H4 (cell line): ENCODE measurements around the gene SRSF1. TPM values are rescaled to one million over a fixed set of nuclear protein-coding genes. Genes with fewer than 3 reads are reported as not detected.
A peak's percentile ranks its signal among the peaks of the same experiment; 100 is the strongest.

ENCODE experiments used
- DNase-seq: peaks from one replicate; pipeline ENCODE4 v3.0.0-alpha.2; 2015; ENCODE audit warnings: low spot score
- total RNA-seq: library from RNA; depleted of rRNA; stranded (reverse); fragments of >200 nt; shearing (Covaris generic); gene quantifications from 2 replicates; pipeline ENCODE4 v1.2.3, GENCODE V29; 2014

Gene SRSF1
- total RNA-seq, 1 experiment from 2014 or later: 491 TPM

GRCh38 chr17:58019039-58019438 is 12.0 kb upstream of the SRSF1 start:
- DNase-seq: no peak

- no peak for DNase-seq
Observed at GRCh38 chr17:58010067-58010799, 3.2 kb upstream of the SRSF1 start.

- DNase-seq: no peak
Observed at GRCh38 chr17:58007781-58008706, 998 bp upstream of the SRSF1 start.

- peak; percentile 70 for DNase-seq
Observed at GRCh38 chr17:58006560-58006923, 504 bp downstream of the SRSF1 start.

- no peak for DNase-seq
Observed at GRCh38 chr17:58005728-58006559, 1.1 kb downstream of the SRSF1 start.

GRCh38 chr17:58005031-58005727 is 1.9 kb downstream of the SRSF1 start:
- DNase-seq: no peak

GRCh38 chr17:58004060-58004459 is 3.0 kb downstream of the SRSF1 start:
- no peak for DNase-seq

- DNase-seq: no peak
Observed at GRCh38 chr17:58002973-58003372, 4.1 kb downstream of the SRSF1 start.

- no peak for DNase-seq
Observed at GRCh38 chr17:58002154-58002948, 4.7 kb downstream of the SRSF1 start.

GRCh38 chr17:58001461-58002124 is 5.5 kb downstream of the SRSF1 start:
- no peak for DNase-seq

GRCh38 chr17:57999496-58000017 is 7.5 kb downstream of the SRSF1 start:
- DNase-seq: peak; percentile 70

GRCh38 chr17:57999010-57999495 is 8.0 kb downstream of the SRSF1 start:
- no peak for DNase-seq

- no peak for DNase-seq
Observed at GRCh38 chr17:57997085-57997809, 9.8 kb downstream of the SRSF1 start.

- DNase-seq: peak; percentile 91
Observed at GRCh38 chr17:57995076-57995956, 11.7 kb downstream of the SRSF1 start.

- no peak for DNase-seq
Observed at GRCh38 chr17:57994436-57994835, 12.6 kb downstream of the SRSF1 start.

- no peak for DNase-seq
Observed at GRCh38 chr17:57993471-57994365, 13.3 kb downstream of the SRSF1 start.

- no peak for DNase-seq
Observed at GRCh38 chr17:57991537-57991936, 15.5 kb downstream of the SRSF1 start.
